ENCODE measurements around the gene WDR5. TPM values are rescaled to one million over a fixed set of nuclear protein-coding genes. Genes with fewer than 3 reads are reported as not detected.
A peak's percentile ranks its signal among the peaks of the same experiment; 100 is the strongest.

Gene WDR5
- total and polyA plus RNA-seq, 10 of the 15 experiments (the other 5 are each of a cell fraction or from before 2014, with no cell fraction given): 1.4 to 43.7 (median 33.2) TPM

DNA sequence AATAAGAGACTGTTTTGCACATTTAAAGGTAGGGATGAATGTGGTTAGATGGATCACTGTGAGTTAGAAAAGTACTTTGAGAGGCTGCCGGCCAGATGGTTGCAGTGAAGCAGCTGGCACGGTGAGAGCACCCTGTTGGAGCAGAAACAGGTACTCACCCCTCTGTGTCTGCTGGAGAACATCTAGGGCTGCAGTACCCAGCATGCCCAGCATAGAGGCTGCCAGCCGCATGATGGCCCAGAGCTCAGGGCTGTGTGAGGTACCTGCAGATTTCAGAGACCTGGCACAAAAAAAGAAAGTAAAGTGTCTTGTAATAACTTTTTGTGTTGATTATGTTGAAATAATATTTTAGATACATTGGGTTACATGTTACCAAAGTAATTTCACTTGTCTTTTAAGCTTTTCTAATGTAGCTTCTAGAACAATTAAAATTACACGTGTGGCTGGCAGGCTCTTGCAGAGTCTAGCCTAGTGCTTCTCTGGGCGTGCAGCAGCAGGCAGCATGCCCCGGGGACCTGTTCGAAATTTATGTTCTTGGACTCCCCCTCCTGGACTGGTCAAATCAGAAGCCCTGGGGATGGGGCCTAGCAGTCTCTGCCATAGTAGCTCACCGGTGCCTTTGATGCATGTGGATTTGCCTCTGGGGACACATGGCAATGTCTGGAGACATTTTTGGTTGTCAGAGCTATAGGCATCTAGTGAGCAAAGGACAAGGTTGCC lies 11.1 kb downstream of the WDR5 start:
- no peak overlapping the region for H3K9ac ChIP-seq (ENCODE audit: control insufficient read depth, insufficient read depth, low read length)
- ATAC-seq (0 out of 3 replicates have a peak, but pooled peaks have one; percentile 40), FAIRE-seq (no peak), DNase-seq (ENCODE audit: low read depth, low spot score) (no peak)
- H3K36me3 ChIP-seq (ENCODE audit: control insufficient read depth in 2 of 2, insufficient read depth in 2 of 2, low read length in 1 of 2): peaks cover 35 to 43% of the 10 kb centered on the region in 2 experiments; a peak in 3 of 4 replicates
- no peak overlapping the region for H3K4me2 ChIP-seq (ENCODE audit: control insufficient read depth, insufficient read depth)
- H2AFZ ChIP-seq (ENCODE audit: control insufficient read depth, low read depth, low read length): no peak overlapping the region
- no peaks in the 10 kb centered on the region for H3K79me2 ChIP-seq (ENCODE audit: control insufficient read depth, insufficient read depth, low read length)
- no peaks in the 10 kb centered on the region for H3K9me3 ChIP-seq (replicated peaks; ENCODE audit: control insufficient read depth, insufficient read depth, low read length)
- ChIA-PET RAD21 (ENCODE audit: unreplicated experiment) (no interaction called here), SMC1A (ENCODE audit: uncharacterized antibody, unreplicated experiment) (interaction anchor here (1.6 kb wide), 1 partner anchor 11 kb away, joined by 3 read pairs; the partner anchor contains the start of gene WDR5), CTCF (no interaction called here), POLR2A (interaction anchor here (0.5 kb wide), 1 partner anchor 14 kb away, joined by 3 read pairs; no protein-coding TSS in a partner anchor)
- H3K27me3 ChIP-seq (replicated peaks in 1 of 2; ENCODE audit: control insufficient read depth in 2 of 2, insufficient read depth in 2 of 2, low read length in 1 of 2): no peaks in the 10 kb centered on the region
- no peak overlapping the region for H3K27ac ChIP-seq (ENCODE audit: control insufficient read depth, insufficient read depth)
- intact Hi-C loops (cut with micrococcal nuclease; ENCODE audit: unreplicated experiment): no loop called here
- no peak overlapping the region for H3K4me3 ChIP-seq
- H3K4me1 ChIP-seq (ENCODE audit: control insufficient read depth, insufficient read depth, low read length): peaks cover 12% of the 10 kb centered on the region
- BruUV-seq (replicated peaks): no TSS peak
- in situ Hi-C loops (cut with MboI): no loop called here
- no peaks in the 10 kb centered on the region for H4K20me1 ChIP-seq (ENCODE audit: control insufficient read depth, insufficient read depth)
- 98% methylated on average over 8 of the region's 8 CpGs for WGBS (ENCODE audit: insufficient coverage, insufficient replicate concordance, low lambda C conversion rate, missing lambda C conversion rate)
- no peak for TF ChIP-seq SRF (IDR thresholded peaks at IDR 0.05; ENCODE audit: low read depth in 2 of 2, low read length in 2 of 2)
- TF ChIP-seq CREB1 (IDR thresholded peaks at IDR 0.05; ENCODE audit: low read depth): no peak
- TF ChIP-seq LARP7 (IDR thresholded peaks at IDR 0.05): no peak
- TF ChIP-seq, protein P1, sequence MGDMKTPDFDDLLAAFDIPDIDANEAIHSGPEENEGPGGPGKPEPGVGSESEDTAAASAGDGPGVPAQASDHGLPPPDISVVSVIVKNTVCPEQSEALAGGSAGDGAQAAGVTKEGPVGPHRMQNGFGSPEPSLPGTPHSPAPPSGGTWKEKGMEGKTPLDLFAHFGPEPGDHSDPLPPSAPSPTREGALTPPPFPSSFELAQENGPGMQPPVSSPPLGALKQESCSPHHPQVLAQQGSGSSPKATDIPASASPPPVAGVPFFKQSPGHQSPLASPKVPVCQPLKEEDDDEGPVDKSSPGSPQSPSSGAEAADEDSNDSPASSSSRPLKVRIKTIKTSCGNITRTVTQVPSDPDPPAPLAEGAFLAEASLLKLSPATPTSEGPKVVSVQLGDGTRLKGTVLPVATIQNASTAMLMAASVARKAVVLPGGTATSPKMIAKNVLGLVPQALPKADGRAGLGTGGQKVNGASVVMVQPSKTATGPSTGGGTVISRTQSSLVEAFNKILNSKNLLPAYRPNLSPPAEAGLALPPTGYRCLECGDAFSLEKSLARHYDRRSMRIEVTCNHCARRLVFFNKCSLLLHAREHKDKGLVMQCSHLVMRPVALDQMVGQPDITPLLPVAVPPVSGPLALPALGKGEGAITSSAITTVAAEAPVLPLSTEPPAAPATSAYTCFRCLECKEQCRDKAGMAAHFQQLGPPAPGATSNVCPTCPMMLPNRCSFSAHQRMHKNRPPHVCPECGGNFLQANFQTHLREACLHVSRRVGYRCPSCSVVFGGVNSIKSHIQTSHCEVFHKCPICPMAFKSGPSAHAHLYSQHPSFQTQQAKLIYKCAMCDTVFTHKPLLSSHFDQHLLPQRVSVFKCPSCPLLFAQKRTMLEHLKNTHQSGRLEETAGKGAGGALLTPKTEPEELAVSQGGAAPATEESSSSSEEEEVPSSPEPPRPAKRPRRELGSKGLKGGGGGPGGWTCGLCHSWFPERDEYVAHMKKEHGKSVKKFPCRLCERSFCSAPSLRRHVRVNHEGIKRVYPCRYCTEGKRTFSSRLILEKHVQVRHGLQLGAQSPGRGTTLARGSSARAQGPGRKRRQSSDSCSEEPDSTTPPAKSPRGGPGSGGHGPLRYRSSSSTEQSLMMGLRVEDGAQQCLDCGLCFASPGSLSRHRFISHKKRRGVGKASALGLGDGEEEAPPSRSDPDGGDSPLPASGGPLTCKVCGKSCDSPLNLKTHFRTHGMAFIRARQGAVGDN (IDR thresholded peaks at IDR 0.05): no peak
- no peak for TF ChIP-seq CHD2 (IDR thresholded peaks at IDR 0.05; ENCODE audit: borderline replicate concordance, low read depth, low read length)
- TF ChIP-seq SMAD5 (IDR thresholded peaks at IDR 0.05; ENCODE audit: low read depth): no peak
- no peak for TF ChIP-seq DPF2 (IDR thresholded peaks at IDR 0.05)
- TF ChIP-seq NR2F1 (conservative IDR thresholded peaks at IDR 0.05): no peak
- TF ChIP-seq MTA2 (IDR thresholded peaks at IDR 0.05; ENCODE audit: low read depth): no peak
- no peak for TF ChIP-seq TCF7 (IDR thresholded peaks at IDR 0.05; ENCODE audit: borderline replicate concordance)
- TF ChIP-seq, protein P2, sequence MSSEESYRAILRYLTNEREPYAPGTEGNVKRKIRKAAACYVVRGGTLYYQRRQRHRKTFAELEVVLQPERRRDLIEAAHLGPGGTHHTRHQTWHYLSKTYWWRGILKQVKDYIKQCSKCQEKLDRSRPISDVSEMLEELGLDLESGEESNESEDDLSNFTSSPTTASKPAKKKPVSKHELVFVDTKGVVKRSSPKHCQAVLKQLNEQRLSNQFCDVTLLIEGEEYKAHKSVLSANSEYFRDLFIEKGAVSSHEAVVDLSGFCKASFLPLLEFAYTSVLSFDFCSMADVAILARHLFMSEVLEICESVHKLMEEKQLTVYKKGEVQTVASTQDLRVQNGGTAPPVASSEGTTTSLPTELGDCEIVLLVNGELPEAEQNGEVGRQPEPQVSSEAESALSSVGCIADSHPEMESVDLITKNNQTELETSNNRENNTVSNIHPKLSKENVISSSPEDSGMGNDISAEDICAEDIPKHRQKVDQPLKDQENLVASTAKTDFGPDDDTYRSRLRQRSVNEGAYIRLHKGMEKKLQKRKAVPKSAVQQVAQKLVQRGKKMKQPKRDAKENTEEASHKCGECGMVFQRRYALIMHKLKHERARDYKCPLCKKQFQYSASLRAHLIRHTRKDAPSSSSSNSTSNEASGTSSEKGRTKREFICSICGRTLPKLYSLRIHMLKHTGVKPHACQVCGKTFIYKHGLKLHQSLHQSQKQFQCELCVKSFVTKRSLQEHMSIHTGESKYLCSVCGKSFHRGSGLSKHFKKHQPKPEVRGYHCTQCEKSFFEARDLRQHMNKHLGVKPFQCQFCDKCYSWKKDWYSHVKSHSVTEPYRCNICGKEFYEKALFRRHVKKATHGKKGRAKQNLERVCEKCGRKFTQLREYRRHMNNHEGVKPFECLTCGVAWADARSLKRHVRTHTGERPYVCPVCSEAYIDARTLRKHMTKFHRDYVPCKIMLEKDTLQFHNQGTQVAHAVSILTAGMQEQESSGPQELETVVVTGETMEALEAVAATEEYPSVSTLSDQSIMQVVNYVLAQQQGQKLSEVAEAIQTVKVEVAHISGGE (CRISPR knock-in tag; IDR thresholded peaks at IDR 0.05): no peak
- TF ChIP-seq CBX5 (IDR thresholded peaks at IDR 0.05; ENCODE audit: low read depth): no peak
- TF ChIP-seq, protein P3, sequence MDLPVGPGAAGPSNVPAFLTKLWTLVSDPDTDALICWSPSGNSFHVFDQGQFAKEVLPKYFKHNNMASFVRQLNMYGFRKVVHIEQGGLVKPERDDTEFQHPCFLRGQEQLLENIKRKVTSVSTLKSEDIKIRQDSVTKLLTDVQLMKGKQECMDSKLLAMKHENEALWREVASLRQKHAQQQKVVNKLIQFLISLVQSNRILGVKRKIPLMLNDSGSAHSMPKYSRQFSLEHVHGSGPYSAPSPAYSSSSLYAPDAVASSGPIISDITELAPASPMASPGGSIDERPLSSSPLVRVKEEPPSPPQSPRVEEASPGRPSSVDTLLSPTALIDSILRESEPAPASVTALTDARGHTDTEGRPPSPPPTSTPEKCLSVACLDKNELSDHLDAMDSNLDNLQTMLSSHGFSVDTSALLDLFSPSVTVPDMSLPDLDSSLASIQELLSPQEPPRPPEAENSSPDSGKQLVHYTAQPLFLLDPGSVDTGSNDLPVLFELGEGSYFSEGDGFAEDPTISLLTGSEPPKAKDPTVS (IDR thresholded peaks at IDR 0.05; ENCODE audit: low read depth, low read length): no peak
- TF ChIP-seq, protein P4, sequence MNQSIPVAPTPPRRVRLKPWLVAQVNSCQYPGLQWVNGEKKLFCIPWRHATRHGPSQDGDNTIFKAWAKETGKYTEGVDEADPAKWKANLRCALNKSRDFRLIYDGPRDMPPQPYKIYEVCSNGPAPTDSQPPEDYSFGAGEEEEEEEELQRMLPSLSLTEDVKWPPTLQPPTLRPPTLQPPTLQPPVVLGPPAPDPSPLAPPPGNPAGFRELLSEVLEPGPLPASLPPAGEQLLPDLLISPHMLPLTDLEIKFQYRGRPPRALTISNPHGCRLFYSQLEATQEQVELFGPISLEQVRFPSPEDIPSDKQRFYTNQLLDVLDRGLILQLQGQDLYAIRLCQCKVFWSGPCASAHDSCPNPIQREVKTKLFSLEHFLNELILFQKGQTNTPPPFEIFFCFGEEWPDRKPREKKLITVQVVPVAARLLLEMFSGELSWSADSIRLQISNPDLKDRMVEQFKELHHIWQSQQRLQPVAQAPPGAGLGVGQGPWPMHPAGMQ (IDR thresholded peaks at IDR 0.05; ENCODE audit: borderline replicate concordance): no peak

Measured in GM12878 (cell line).